Measurements from ENCODE around the gene RELN.

RELN gene

GRCh38 chr7:103989785-103990767 lies 618 bp upstream of the RELN start:
- no peak for DNase-seq

- no peak for DNase-seq
Measured at GRCh38 chr7:103988468-103989199, 824 bp downstream of the RELN start.

GRCh38 chr7:103987451-103987850 lies 2.0 kb downstream of the RELN start:
- no peak for DNase-seq

- no peak for DNase-seq
Measured at GRCh38 chr7:103985565-103986126, 3.8 kb downstream of the RELN start.

GRCh38 chr7:103984050-103984449 lies 5.4 kb downstream of the RELN start:
- DNase-seq = no peak

DNA sequence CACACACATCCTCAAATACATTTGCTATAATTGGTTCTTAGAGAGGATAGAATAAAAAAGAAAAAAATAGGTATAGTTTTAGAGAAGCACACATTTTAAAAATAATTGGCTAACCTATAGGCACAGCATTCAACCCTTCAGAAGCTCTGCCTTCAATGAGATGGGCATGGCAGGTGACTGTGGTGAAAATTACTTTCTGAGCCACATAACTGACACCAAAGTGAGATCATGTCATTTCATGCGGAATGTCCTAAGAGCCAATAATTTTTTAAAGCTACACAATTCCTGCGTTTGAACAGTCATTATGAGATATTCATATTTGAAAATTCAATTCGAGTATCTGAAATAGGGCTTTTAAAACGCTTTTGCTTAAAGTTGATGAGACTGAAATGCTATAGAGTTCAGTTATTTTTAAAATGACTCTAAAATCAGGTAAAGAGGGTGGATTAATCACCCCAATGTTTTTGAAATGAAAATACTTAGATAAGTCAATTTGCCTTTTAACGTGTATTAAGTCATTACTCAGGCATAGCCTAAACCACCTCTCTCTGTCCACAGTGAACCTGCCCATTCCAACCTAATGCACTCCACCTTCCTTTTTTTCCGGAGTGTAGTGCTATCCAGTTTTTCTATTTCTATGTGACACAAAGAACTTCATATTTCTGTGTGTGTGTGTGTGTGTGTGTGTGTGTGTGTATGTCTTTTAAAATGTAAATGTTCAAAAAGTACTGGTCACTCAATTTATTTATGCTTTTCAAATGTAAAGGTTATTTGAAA lies 6.1 kb downstream of the RELN start:
- no peak for DNase-seq

DNA sequence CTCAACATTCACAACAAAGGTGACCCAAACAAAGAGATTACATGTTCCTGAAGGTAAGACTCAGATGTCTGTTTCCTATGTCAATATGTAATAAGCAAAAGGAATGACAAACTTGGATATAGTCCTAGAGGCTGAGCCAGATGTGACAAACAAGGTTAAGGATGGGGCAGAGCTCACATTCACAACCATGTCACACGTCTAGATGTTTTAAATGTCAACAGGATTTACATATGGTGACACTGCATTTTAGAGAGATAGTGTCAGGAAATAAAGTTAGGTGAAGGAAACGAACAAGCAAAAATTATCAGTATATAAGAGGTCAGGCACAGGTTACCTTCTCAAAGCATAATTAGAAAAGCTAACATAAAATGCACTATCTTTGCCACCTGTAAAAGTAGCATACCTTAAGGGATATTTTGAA lies 8.4 kb downstream of the RELN start:
- no peak for DNase-seq

DNA sequence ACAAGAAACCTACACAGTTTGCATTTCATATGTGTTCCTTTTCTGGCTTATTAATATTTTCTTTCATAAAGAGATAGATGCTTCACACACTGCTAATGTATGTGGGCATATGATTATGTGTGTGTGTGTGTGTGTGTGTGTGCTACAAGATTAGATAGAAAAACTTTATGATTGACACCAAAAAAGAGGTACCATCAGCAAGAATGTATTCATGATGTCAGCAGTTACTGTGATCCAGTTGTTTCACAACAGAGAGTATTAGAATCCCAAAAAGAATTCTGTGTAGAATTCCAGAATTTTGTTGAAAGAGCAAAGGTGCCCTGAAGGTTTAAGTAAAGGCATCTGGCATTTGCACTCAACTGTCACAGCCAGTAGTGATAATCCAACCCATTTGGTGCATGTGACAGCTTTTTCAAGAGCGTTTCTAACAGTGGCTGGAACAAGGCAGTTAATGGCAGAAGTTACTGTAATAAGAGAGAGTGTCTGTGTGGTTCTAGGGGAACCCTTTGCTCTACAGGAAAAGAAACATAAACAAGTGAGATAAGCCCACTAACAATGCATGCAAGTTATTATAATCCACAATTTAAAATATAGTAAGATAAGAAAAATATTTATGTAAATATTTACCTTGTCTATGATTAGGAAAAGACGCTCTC lies 16.6 kb downstream of the RELN start:
- DNase-seq = no peak

GRCh38 chr7:103967401-103967800 lies 22.1 kb downstream of the RELN start:
- no peak for DNase-seq

- DNase-seq = no peak
Measured at GRCh38 chr7:103966593-103967277, 22.7 kb downstream of the RELN start.

DNA sequence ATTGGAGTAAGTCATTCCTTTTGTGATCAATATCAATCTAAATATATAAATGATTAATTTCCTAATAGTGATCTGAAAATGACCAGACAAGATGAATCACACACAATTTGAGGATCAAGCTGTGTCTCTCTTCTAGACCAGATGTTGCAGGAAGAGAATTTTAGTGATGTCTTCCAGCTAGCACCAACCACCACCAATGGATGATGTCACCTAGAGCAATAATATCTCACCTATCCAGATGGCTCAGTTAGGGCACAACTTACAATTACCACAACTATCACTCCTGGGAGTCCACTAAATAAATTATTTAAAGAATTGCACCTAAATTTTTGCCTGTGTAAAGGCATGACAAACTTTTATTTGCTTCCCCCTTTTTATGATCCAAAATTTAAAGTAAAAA lies 25.2 kb downstream of the RELN start:
- DNase-seq = no peak

- no peak for DNase-seq
Measured at GRCh38 chr7:103962070-103962469, 27.4 kb downstream of the RELN start.

DNA sequence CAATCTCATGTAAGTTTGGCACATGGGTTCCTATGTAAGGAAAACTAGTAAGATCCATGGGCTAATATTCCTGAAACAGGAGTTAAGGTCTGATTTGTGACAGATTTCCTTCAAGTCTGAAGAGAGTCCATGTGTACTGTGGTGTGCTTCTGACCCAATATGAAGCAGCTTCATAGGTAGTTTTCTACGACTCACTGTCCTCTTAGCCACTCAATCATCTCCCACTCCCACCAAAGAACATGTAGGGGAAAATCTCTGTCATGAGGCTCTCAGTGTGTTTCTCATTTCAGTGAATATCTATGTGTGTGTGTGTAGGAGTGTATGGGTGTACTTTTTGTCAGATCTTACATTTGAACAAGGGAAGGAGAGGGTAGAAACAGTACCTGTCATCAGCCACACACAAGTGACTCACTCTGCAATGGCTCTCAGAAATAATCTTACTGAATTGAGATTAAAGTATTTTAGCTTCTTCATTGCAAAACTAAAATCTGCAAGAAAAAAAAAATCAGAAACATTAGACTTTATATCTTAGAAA lies 31.1 kb downstream of the RELN start:
- DNase-seq = no peak

- DNase-seq = no peak
Measured at GRCh38 chr7:103955985-103956384, 33.5 kb downstream of the RELN start.

DNA sequence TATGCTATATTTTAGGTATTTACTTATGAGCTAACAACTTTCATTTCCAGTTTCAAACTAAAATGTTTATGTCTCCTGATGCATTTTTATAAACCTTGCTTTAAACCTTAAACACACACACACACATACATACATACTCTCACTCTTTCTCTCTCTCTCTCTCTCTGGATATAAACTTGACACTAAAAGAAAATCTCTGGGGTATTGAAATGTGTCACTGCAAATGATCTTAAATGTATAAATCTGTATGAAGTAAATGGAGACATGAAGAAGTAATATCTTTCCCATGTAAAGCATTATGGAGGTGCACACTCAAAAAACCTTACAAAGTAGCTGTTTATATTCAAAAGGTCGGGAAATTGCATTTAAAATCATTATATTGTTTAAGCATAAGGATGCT lies 37.0 kb downstream of the RELN start:
- no peak for DNase-seq

- DNase-seq = no peak
Measured at GRCh38 chr7:103951311-103951710, 38.1 kb downstream of the RELN start.

DNA sequence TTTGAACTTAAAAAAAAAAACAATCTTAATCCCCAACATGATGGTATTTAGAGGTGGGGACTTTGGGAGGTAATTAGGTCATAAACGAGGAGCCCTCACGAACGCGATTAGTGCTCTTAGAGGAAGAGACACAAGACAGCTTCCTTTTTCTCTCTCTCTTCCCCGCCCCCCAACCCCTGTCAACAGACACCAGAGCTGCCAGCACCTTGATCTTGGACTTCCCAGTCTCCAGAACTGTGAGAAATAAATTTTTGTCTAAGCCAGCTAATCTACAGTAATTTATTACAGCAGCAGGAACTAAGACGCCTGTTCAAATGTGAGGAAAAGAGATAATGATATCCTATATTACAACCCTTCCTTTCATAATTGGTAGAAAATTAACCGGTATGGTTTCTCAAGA lies 40.1 kb downstream of the RELN start:
- no peak for DNase-seq

DNA sequence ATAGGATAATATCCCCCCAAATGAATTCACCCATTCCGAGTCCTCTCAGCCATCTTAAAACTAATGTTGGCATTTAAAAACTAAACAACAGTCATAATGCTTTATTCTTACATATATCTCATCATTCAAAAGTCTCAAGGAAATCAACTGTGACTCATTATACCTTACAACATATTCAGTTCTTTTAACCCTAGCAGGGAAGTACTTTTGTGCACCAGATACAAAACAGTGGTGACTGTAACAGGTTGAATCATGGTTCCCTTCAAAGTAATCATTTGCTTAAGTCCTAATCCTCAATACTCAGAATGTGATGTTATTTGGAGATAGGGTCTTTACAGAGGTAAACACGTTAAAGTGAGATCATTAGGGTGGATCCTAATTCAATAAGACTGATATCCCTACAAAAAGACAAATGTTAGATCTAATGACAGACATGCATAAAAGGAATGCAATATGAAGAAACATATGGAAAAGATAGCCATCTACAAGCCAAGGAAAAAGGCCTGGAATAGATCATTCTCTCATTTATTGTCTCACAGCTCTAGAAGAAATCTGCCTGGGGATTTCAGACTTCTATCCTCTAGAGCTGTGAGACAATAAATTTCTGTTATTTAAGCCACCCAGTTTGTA lies 42.3 kb downstream of the RELN start:
- no peak for DNase-seq

DNA sequence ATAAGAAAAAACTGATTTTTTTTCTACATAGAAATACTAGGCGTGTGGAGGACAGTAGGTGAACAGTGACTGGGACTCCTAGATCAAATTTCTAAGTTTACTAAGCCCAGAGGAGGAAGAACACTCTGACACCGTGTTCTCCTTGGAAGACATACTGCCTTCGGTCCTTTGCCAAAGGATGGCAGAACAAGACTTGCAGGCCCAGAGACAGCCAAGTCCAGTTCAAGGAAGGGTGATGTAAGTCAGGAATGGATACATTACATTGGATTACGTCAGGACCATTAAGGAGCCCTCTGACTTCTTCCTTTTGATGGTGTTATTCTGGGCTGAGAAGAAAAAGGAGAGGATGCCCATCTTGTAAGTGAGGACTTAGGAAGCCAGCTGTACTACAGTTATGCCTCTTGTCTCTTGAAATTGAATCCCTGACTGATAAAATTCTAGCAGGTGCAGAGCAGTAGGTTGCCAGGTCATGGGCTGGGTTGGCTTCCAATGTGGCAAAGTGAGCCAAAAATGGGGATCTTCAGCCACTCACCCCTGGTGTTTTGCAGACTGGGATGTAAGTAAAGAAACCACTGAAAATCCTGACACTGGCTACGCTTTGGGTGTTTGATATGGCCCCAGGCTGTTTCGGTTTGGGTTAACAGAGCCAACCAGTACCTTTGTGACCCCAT lies 45.1 kb downstream of the RELN start:
- no peak for DNase-seq

- no peak for DNase-seq
Measured at GRCh38 chr7:103941976-103942375, 47.5 kb downstream of the RELN start.
